ENCODE data around the gene ZNF414. TPM values are rescaled to one million over a fixed set of nuclear protein-coding genes. Genes with fewer than 3 reads are reported as not detected.

Gene ZNF414
- polyA plus RNA-seq, 1 experiment, result 2.0 TPM

- no peak for TF ChIP-seq CTCF (IDR thresholded peaks at IDR 0.05; ENCODE audit: low read depth, low read length)
- ChIA-PET CTCF (interaction anchor here (0.7 kb wide), 1 partner anchor 44 kb away, joined by 5 read pairs; no protein-coding TSS in a partner anchor), POLR2A (no interaction called here)
- no peaks in the 10 kb centered on the region for H3K27me3 ChIP-seq (ENCODE audit: control insufficient read depth, insufficient read depth, low read length)
- DNase-seq (ENCODE audit: low read depth, low spot score), result no peak
- no peak overlapping the region for H3K27ac ChIP-seq (ENCODE audit: low read depth, low read length)
- no peaks in the 10 kb centered on the region for H3K9me3 ChIP-seq (ENCODE audit: control insufficient read depth, insufficient read depth, low read length)
- no peak overlapping the region for H3K4me3 ChIP-seq (ENCODE audit: low read depth, low read length)
Measured at GRCh38 chr19:8481201-8481600, 32.8 kb downstream of the ZNF414 start.

- no peak for TF ChIP-seq CTCF (IDR thresholded peaks at IDR 0.05; ENCODE audit: low read depth, low read length)
- H3K27ac ChIP-seq (ENCODE audit: low read depth, low read length), result no peak overlapping the region
- H3K4me3 ChIP-seq (ENCODE audit: low read depth, low read length), result no peak overlapping the region
- no peak for DNase-seq (ENCODE audit: low read depth, low spot score)
- ChIA-PET CTCF (no interaction called here), POLR2A (no interaction called here)
- no peaks in the 10 kb centered on the region for H3K9me3 ChIP-seq (ENCODE audit: control insufficient read depth, insufficient read depth, low read length)
- no peaks in the 10 kb centered on the region for H3K27me3 ChIP-seq (ENCODE audit: control insufficient read depth, insufficient read depth, low read length)
Measured at GRCh38 chr19:8478598-8478997, 35.4 kb downstream of the ZNF414 start.

- no peak overlapping the region for H3K27ac ChIP-seq (ENCODE audit: low read depth, low read length)
- ChIA-PET CTCF (no interaction called here), POLR2A (no interaction called here)
- H3K4me3 ChIP-seq (ENCODE audit: low read depth, low read length), result no peak overlapping the region
- no peak for TF ChIP-seq CTCF (IDR thresholded peaks at IDR 0.05; ENCODE audit: low read depth, low read length)
- H3K9me3 ChIP-seq (ENCODE audit: control insufficient read depth, insufficient read depth, low read length), result no peaks in the 10 kb centered on the region
- no peaks in the 10 kb centered on the region for H3K27me3 ChIP-seq (ENCODE audit: control insufficient read depth, insufficient read depth, low read length)
- DNase-seq (ENCODE audit: low read depth, low spot score), result no peak
Measured at GRCh38 chr19:8477889-8478288, 36.1 kb downstream of the ZNF414 start.

GRCh38 chr19:8476524-8476923 is 37.4 kb downstream of the ZNF414 start:
- H3K27me3 ChIP-seq (ENCODE audit: control insufficient read depth, insufficient read depth, low read length), result no peaks in the 10 kb centered on the region
- no peak overlapping the region for H3K4me3 ChIP-seq (ENCODE audit: low read depth, low read length)
- DNase-seq (ENCODE audit: low read depth, low spot score), result no peak
- H3K27ac ChIP-seq (ENCODE audit: low read depth, low read length), result no peak overlapping the region
- TF ChIP-seq CTCF (IDR thresholded peaks at IDR 0.05; ENCODE audit: low read depth, low read length), result no peak
- no peaks in the 10 kb centered on the region for H3K9me3 ChIP-seq (ENCODE audit: control insufficient read depth, insufficient read depth, low read length)
- CTCF ChIA-PET, result interaction anchor here (0.5 kb wide), 1 partner anchor 59 kb away, joined by 5 read pairs; no protein-coding TSS in a partner anchor
- POLR2A ChIA-PET, result no interaction called here

GRCh38 chr19:8475005-8475404 is 39.0 kb downstream of the ZNF414 start:
- H3K27ac ChIP-seq (ENCODE audit: low read depth, low read length), result no peak overlapping the region
- no peak for DNase-seq (ENCODE audit: low read depth, low spot score)
- no peaks in the 10 kb centered on the region for H3K9me3 ChIP-seq (ENCODE audit: control insufficient read depth, insufficient read depth, low read length)
- POLR2A ChIA-PET, result no interaction called here
- H3K27me3 ChIP-seq (ENCODE audit: control insufficient read depth, insufficient read depth, low read length), result no peaks in the 10 kb centered on the region
- CTCF ChIA-PET, result interaction anchor here (0.8 kb wide), 1 partner anchor 19 kb away, joined by 5 read pairs; no protein-coding TSS in a partner anchor
- no peak overlapping the region for H3K4me3 ChIP-seq (ENCODE audit: low read depth, low read length)
- no peak for TF ChIP-seq CTCF (IDR thresholded peaks at IDR 0.05; ENCODE audit: low read depth, low read length)

All from AG04450 (cell line).